SU-DHL-6 (cell line): ENCODE data around the gene PDE12.

Experiments used
- H2AFZ ChIP-seq: fragments of 200-600 bp; sonication (generic); 2 replicates; pipeline ENCODE4 v1.6.1; 2014; ENCODE audit warnings: low read depth, mild to moderate bottlenecking, moderate library complexity, mixed read lengths, antibody characterized with exemption, low read length; ENCODE audit not compliant: severe bottlenecking
- H3F3A ChIP-seq: fragments of 200-600 bp; shearing (Covaris generic); 2 replicates; pipeline ENCODE4 v1.6.0; 2016; ENCODE audit warnings: antibody characterized with exemption, mild to moderate bottlenecking; ENCODE audit not compliant: insufficient read depth
- H3K27ac ChIP-seq: fragments of 200-600 bp; sonication (generic); 2 replicates; pipeline ENCODE4 v1.5.1; 2016; ENCODE audit warnings: low read depth, mild to moderate bottlenecking, low read length, moderate library complexity, mixed read lengths
- H3K27me3 ChIP-seq: fragments of 200-600 bp; sonication (generic), shearing (Covaris generic); 2 replicates; pipeline ENCODE4 v1.6.0; 2014; ENCODE audit warnings: mild to moderate bottlenecking, low read length
- H3K36me3 ChIP-seq: fragments of 200-600 bp; sonication (generic); 2 replicates; pipeline ENCODE4 v1.6.1; 2014; ENCODE audit warnings: mild to moderate bottlenecking, low read length, mixed read lengths
- H3K4me2 ChIP-seq: fragments of 300-600, 200-600 bp; shearing (Covaris generic), sonication (generic); 2 replicates; pipeline ENCODE4 v1.6.0; 2014; ENCODE audit warnings: low read length, low read depth, mild to moderate bottlenecking; ENCODE audit not compliant: poor library complexity, severe bottlenecking
- H3K4me3 ChIP-seq: fragments of 200-600 bp; sonication (generic); 2 replicates; pipeline ENCODE4 v1.5.1; 2014; ENCODE audit warnings: antibody characterized with exemption, low read length, mild to moderate bottlenecking, mixed read lengths; ENCODE audit not compliant: insufficient read depth, poor library complexity, severe bottlenecking
- H3K79me2 ChIP-seq: fragments of 200-600 bp; sonication (generic); 2 replicates; pipeline ENCODE4 v1.6.1; 2014; ENCODE audit warnings: mild to moderate bottlenecking, low read length, moderate library complexity; ENCODE audit not compliant: insufficient read depth
- H3K9ac ChIP-seq: fragments of 200-600 bp; sonication (generic); 2 replicates; pipeline ENCODE4 v1.7.0; 2014; ENCODE audit warnings: mild to moderate bottlenecking, low read length
- H3K9me2 ChIP-seq: fragments of 200-600 bp; sonication (generic); replicated peaks from 2 replicates; pipeline ENCODE4 v1.6.1; 2014; ENCODE audit warnings: low read length; ENCODE audit not compliant: insufficient read depth
- H3K9me3 ChIP-seq: fragments of 200-600 bp; sonication (generic); 2 replicates; pipeline ENCODE4 v1.6.1; 2014; ENCODE audit warnings: low read length, mixed read lengths; ENCODE audit not compliant: insufficient read depth
- H4K20me1 ChIP-seq: fragments of 200-600 bp; sonication (generic); 2 replicates; pipeline ENCODE4 v1.6.1; 2014; ENCODE audit warnings: low read depth, mild to moderate bottlenecking, antibody characterized with exemption, low read length, moderate library complexity, mixed read lengths
- EZH2phosphoT487 ChIP-seq: fragments of 200-600 bp; sonication (generic), shearing (Covaris generic); conservative IDR thresholded peaks from 2 replicates; pipeline ENCODE4 v1.6.1; 2018; ENCODE audit warnings: mild to moderate bottlenecking, antibody characterized with exemption, low read length, moderate library complexity, mixed read lengths
- TF ChIP-seq, protein P1 (sequence below): fragments of 200-600 bp; sonication (generic); IDR thresholded peaks from one replicate; pipeline ENCODE4 v1.5.1; 2017; ENCODE audit warnings: antibody characterized with exemption, mild to moderate bottlenecking, low read length, moderate library complexity; ENCODE audit not compliant: insufficient read depth, poor library complexity, severe bottlenecking

Gene PDE12

DNA sequence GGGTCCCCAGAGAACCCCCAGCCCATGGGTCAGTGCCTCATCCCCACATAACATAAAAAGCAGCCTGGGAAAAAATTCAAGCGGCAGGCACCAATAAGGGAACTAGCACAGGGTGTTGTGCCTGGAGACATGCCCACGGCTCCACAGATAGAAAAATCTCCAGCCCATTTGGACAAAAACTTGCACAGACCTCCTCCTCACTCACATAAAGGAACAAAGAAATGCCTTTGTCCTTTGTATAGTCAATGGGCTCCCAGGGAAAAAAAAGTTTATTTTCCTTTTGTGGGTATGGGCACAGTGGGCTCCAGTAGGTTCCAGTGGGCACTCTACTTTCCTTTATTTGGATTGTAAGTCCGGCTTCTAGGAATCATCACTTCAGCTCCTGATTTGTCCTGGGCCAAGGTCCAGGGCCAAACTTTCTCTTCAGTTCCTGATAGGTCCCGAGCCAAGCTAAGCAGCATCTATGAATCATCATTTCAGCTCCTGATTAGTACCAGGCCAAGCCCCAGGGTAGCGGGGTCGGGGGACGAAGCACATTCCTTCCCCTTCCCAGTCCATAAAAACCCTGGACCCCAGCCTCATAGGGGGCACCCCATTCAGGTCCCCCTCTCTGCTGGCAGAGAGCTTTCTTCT lies 10.3 kb upstream of the PDE12 start:
- 0 out of 2 replicates have a peak, but pooled peaks cover 3% of the 10 kb centered on the region for H3F3A ChIP-seq
- no peaks in the 10 kb centered on the region for H3K9me2 ChIP-seq
- no peak overlapping the region for H2AFZ ChIP-seq
- no peak overlapping the region for H3K4me2 ChIP-seq
- no peaks in the 10 kb centered on the region for H3K9me3 ChIP-seq
- H3K9ac ChIP-seq = no peak overlapping the region
- no peaks in the 10 kb centered on the region for H3K36me3 ChIP-seq
- no peaks in the 10 kb centered on the region for H3K27me3 ChIP-seq
- H4K20me1 ChIP-seq = no peaks in the 10 kb centered on the region
- no peak for TF ChIP-seq EZH2phosphoT487
- TF ChIP-seq, protein P1, sequence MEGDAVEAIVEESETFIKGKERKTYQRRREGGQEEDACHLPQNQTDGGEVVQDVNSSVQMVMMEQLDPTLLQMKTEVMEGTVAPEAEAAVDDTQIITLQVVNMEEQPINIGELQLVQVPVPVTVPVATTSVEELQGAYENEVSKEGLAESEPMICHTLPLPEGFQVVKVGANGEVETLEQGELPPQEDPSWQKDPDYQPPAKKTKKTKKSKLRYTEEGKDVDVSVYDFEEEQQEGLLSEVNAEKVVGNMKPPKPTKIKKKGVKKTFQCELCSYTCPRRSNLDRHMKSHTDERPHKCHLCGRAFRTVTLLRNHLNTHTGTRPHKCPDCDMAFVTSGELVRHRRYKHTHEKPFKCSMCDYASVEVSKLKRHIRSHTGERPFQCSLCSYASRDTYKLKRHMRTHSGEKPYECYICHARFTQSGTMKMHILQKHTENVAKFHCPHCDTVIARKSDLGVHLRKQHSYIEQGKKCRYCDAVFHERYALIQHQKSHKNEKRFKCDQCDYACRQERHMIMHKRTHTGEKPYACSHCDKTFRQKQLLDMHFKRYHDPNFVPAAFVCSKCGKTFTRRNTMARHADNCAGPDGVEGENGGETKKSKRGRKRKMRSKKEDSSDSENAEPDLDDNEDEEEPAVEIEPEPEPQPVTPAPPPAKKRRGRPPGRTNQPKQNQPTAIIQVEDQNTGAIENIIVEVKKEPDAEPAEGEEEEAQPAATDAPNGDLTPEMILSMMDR = no peak
- no peaks in the 10 kb centered on the region for H3K79me2 ChIP-seq
- no peak overlapping the region for H3K27ac ChIP-seq
- H3K4me3 ChIP-seq = no peak overlapping the region

GRCh38 chr3:57546616-57547015 lies 9.5 kb upstream of the PDE12 start:
- TF ChIP-seq, protein P1 = no peak
- TF ChIP-seq EZH2phosphoT487 = no peak
- no peak overlapping the region for H3K4me3 ChIP-seq

DNA sequence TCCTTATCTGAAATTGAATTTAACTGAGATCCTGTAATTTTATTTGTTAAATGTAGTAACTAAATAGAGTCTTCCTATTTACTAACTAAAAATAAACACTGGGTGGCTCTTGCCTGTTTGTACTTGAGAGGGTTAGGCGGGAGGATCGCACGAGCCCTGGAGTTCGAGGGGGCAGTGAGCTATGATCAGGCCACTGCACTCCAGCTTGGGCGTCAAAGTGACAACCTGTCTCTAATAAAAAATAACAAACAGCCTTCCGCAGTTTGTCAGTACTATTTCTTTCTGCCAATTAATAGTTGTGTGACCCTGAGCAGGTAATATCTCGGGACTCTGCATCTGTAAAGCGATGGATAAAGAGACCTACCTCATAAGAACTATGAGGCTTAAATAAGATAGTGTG lies 768 bp upstream of the PDE12 start:
- Histone ChIP-seq H3F3A (no peaks in the 10 kb centered on the region), H3K9ac (peak overlapping the region; percentile 84), H4K20me1 (peaks cover 4% of the 10 kb centered on the region; the same call in 1 of the 2 replicates), H2AFZ (peak overlapping the region; percentile 80), H3K4me2 (peak overlapping the region; percentile 89), H3K4me3 (peak overlapping the region; percentile 81), H3K27ac (peak overlapping the region; percentile 83), H3K9me2 (no peaks in the 10 kb centered on the region), H3K36me3 (peaks cover 7% of the 10 kb centered on the region; the same call in 1 of the 2 replicates), H3K79me2 (peaks cover 40% of the 10 kb centered on the region), H3K27me3 (no peaks in the 10 kb centered on the region), H3K9me3 (no peaks in the 10 kb centered on the region)
- TF ChIP-seq, protein P1 = no peak
- no peak for TF ChIP-seq EZH2phosphoT487

More at GRCh38 chr3:57546616-57547015, 9.5 kb upstream of the PDE12 start:
- Histone ChIP-seq H3K9me2 (no peaks in the 10 kb centered on the region), H4K20me1 (no peaks in the 10 kb centered on the region), H3K9ac (no peak overlapping the region), H3K4me2 (no peak overlapping the region), H2AFZ (no peak overlapping the region), H3K36me3 (no peaks in the 10 kb centered on the region), H3F3A (0 out of 2 replicates have a peak, but pooled peaks cover 3% of the 10 kb centered on the region), H3K9me3 (no peaks in the 10 kb centered on the region), H3K79me2 (no peaks in the 10 kb centered on the region), H3K27me3 (no peaks in the 10 kb centered on the region), H3K27ac (no peak overlapping the region)
